HL-60 (cell line): Measurements from ENCODE around the gene RNF130.

Experiments
- CTCF ChIP-seq: IDR thresholded peaks from one replicate; pipeline ENCODE4 v1.5.1; 2011; ENCODE audit warnings: low read length, control low read depth, inconsistent platforms; ENCODE audit not compliant: insufficient read depth
- GABPA ChIP-seq: IDR thresholded peaks from 2 replicates; pipeline ENCODE4 v1.6.1; 2012; ENCODE audit warnings: low read depth
- POLR2AphosphoS5 ChIP-seq: IDR thresholded peaks from 2 replicates; pipeline ENCODE4 v1.6.1; 2012; ENCODE audit warnings: low read depth
- REST ChIP-seq: IDR thresholded peaks from 2 replicates; pipeline ENCODE4 v1.6.1; 2012; ENCODE audit warnings: low read depth; ENCODE audit not compliant: insufficient replicate concordance
- SPI1 ChIP-seq: IDR thresholded peaks from 2 replicates; pipeline ENCODE4 v1.6.1; 2012; ENCODE audit warnings: low read depth, mild to moderate bottlenecking, borderline replicate concordance

DNA sequence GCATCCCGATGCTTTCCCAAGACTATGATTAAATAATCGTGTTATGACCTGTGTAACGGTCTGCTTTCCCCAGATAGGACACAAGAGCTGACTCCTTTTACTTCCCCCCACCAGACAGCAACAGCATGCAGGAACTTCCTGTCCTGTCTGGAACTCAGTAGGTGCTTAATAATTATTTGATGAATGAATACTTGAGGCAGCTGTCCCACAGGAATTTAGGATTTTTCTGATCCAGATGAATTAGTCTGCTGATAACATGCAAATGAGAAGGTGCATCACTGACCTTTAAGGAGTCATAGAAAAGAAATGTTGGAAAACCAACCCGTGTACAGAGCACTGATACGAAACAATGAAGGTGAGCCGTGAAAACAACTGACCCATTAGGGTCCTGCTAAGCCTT is 12.2 kb downstream of the RNF130 start:
- TF ChIP-seq CTCF (no peak), REST (no peak), POLR2AphosphoS5 (no peak), SPI1 (no peak), GABPA (no peak)
